HG03354 (cell line): ENCODE measurements around the gene ATF1.

ENCODE experiments used
- ATAC-seq: cut with Tn5 transposase; IDR thresholded peaks from one replicate; pipeline ENCODE4 v1.9.1; 2021; ENCODE audit warnings: mild to moderate bottlenecking; ENCODE audit not compliant: unreplicated experiment, poor library complexity, severe bottlenecking

The ATF1 gene

DNA sequence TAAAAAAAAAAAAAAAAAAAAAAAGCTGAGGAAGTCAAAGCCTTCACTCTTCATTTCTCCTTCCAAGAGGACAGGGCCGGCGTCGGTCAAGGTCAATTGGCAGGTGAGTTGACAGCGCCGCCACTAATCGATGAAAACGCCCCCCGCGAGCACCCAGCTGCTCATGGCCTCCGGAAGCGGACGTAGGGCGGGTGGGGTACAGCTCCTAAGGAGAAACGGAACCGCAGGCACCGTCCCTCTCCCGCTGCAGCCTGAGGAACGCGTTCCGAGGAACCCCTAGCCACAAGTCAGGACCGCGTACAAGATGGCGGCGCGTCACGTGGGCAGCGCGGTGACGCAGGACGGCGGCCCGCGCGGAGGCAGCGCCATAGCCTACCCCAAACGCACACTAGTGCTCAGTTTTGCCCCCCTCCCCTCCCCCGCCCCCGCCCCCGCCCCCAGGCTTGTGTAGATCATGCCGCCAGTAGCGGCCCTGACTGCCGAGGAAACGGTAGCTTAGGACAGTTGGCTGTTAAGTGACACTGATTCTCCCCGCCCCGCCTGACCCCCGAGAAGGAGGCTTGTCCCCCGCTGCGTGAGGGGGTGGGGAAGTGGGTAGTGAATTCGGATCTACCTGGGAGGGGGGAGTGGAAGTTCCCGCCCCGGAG is at the start of gene ATF1:
TSS of gene ATF1 (plus strand) at position 463 of the 647 bp plus-strand sequence. CDS start 16,045 bp downstream, outside the sequence.
- peak; percentile 79 for ATAC-seq

GRCh38 chr12:50715174-50715573 is 48.7 kb upstream of the ATF1 start:
- ATAC-seq: no peak

GRCh38 chr12:50718760-50719159 is 45.1 kb upstream of the ATF1 start:
- no peak for ATAC-seq

- ATAC-seq: no peak
Measured at GRCh38 chr12:50720085-50720484, 43.8 kb upstream of the ATF1 start.

DNA sequence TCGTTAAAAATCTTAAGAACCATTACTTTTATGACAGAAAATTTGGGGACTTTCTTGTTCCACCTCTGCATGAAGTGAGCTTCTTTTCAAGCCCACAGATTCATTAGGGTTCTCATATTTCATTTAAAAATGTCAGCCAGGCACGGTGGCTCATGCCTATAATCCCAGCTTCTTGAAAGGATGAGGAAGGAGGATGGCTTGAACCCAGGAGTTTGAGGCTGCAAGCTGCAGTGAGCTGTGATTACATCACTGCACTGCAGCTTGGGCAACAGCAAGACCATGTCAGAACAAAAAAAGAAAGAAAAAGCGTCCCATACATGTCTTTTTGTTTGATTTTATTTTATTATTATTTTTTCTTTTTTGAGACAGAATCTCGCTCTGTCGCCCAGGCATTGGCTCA is 43.4 kb upstream of the ATF1 start:
- no peak for ATAC-seq

GRCh38 chr12:50723865-50724264 is 40.0 kb upstream of the ATF1 start:
- no peak for ATAC-seq

DNA sequence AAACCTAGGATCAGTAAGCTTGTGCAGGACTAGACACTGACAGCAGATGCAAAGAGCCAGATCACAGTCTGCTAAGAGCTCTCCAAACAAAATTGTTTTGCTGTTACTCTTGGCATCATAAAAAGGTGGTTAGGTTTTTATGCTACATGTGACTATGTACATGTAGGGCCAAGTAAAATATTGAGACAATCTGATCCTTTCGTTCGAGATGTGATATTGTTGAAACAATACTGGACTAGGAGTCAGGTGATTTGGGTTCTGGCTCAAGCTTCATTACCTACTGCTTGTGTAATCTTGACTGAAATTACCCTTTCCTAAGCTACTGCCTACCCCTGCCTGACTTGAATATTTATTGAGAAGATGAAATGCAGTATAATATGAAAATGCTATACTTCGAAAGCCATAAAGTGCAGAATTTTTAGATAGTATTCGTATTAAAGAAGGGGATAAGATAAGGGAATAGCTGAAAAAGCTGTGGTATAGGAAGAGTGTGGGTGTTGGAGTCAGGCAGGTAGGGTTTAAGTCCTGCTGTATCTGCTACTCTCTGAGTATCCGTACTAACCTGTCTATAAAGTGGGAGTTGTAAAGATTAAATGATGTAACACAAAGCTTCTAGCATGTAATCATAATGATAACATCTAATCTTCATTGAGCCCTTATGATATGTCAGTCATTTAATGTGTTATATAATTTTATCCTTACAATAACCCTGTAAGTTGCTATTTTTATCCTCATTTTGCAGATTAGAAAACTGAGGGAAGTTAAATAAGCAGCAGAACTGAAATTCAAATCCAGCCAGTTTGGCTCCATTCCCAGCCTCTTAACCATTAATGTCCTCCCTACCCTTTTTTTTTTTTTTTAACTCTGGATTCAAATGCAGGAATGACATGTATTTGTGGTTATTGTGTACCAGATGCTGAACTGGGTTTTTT is 38.6 kb upstream of the ATF1 start:
- ATAC-seq: no peak

- no peak for ATAC-seq
Measured at GRCh38 chr12:50727466-50727865, 36.4 kb upstream of the ATF1 start.

- no peak for ATAC-seq
Measured at GRCh38 chr12:50728417-50728816, 35.5 kb upstream of the ATF1 start.

DNA sequence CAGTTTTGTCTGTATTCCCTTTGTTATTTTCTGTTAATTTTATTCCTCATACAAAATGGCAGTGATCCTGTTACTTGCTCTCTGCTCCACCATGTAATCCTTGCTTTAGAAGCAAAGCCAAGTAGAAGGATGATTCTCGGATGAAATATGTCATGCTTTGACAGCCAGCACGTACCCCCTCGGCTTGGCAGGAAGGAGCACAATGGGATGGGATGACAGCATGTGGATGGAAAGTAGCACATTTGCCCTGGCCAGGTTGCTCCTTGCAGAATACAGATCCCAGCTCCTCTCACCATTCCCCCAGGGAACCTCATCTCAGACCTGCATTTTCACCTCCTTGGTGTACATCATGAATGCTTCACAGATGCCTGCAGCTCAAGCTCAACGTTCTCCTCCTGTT is 35.1 kb upstream of the ATF1 start:
- no peak for ATAC-seq

GRCh38 chr12:50732591-50732990 is 31.3 kb upstream of the ATF1 start:
- no peak for ATAC-seq

DNA sequence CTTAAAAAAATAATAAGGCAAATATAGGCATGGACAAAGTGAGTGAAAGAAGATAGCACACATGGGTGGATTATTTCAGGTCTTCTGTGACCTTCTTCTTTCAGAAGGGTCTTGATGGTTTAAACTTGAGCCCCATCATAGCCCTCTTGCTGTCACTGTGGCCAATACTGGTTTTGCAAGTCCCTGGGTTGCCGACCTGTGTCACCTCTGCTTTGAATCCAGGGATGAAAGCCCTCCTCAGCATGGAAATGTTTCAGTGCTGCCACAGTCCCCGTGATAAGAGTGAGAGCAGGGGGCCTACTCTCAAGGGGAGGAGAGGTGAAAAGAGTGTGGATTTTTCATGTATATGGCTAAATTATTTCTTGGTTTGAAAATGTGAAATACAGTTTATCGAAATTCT is 30.2 kb upstream of the ATF1 start:
- ATAC-seq: no peak

- ATAC-seq: no peak
Measured at GRCh38 chr12:50734409-50735263, 29.3 kb upstream of the ATF1 start.

GRCh38 chr12:50739611-50740010 is 24.3 kb upstream of the ATF1 start:
- no peak for ATAC-seq

DNA sequence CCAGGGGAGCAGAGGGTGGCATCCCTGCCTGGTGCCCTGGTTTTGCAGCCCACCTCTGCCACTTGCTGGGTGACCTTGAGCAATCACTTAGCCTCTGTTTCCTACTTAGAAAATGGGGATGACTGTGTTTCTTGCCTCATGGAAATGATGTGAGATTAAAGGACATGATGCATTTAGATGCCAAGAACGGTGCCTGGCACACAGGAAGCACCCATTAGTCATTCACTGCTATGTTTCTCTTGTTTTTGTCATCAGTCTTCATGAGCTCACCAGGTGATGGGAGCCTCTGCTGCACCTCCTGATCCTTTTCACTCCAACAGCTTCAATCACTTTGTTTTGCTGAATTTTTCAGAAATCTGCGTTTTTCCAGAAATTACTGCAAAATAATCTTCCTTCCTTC is 23.6 kb upstream of the ATF1 start:
- ATAC-seq: no peak

GRCh38 chr12:50742776-50743175 is 21.1 kb upstream of the ATF1 start:
- no peak for ATAC-seq

DNA sequence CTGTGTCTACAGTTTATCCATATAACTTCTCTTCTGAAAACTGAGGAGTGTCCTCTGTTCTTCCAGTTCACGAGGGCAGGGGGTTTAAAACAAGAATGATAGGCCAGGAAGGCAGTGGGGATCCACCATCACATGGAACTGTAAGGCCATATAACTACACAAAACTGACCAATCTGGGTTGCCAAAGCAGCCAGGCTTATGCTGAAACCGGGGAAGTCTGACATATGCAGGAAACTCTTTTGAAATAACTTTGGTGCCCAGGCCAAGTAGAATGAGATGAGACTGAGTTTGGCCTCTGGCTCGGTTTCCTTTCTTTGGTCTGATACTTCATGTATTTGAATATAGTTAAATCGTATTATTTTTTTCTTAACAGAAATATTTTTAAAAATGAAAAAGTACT is 18.0 kb upstream of the ATF1 start:
- ATAC-seq: no peak

- no peak for ATAC-seq
Measured at GRCh38 chr12:50746431-50746830, 17.5 kb upstream of the ATF1 start.

DNA sequence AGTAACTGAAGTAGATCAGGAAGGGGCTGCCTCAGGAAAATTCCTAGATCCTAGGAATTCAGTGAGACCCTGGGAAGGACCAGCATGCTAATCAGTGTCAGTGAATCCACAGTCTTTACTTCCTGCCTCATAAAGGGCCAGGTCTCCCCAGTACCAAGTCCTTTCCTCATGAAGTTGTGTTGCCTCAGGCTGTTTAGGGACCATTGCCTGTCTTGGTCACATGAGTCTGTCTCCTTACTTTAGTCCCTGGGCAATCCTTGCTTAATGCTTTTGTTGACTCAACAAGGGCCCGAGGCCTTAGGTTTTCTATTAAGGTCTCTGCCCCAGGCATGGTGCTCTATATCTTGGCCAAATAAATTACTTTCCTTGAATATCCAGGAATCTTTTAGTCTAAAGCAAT is 16.1 kb upstream of the ATF1 start:
- no peak for ATAC-seq

DNA sequence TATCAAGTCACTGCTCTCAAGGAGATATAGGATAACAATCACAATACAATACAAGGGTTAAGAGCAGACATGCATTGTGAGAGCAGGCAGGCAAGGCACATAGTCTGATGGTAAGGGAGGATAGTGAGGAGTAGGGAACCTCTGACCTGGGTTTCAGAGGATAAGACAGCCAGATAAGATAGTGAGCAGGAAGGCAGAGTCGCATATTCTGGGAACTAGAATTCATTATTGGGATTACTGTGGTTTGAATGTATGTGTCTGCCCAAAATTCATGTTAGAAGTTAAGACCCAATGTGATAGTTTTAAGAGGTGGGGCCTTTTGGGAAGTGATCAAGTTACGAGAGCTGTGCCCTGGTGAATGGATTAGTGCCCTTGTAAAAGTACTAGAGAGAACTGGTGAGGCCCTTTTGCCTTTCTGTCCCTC is 14.4 kb upstream of the ATF1 start:
- ATAC-seq: no peak
